ENCODE data around the gene ERAL1. TPM values are rescaled to one million over a fixed set of nuclear protein-coding genes. Genes with fewer than 3 reads are reported as not detected.

The ERAL1 gene
- total RNA-seq, 4 donors from 2014 or later, result 28.1 to 74.4 (median 47.3) TPM

GRCh38 chr17:28879886-28880571 lies 25.2 kb downstream of the ERAL1 start:
- Histone ChIP-seq H3K9me3 (no peaks in the 10 kb centered on the region), H3K27me3 (no peaks in the 10 kb centered on the region), H3K4me3 (no peak overlapping the region), H3K36me3 (peaks cover 0 to 47% (median 9%) of the 10 kb centered on the region in 4 donors), H3K27ac (no peak overlapping the region), H3K4me1 (no peaks in the 10 kb centered on the region)
- WGBS, 2 donors (ENCODE audit: low coverage in 1 of 2), result 74 to 80% methylated on average over 3 to 9 of the region's 9 CpGs
- intact Hi-C loops (cut with DNase I; ENCODE audit: low total_unique reads) (no loop called here), in situ Hi-C loops (cut with MboI; ENCODE audit: low pct_ligation_motif_present in 1 of 4, low pct_unique_long_range_greater_than_20kb in 1 of 4, low sequenced_read_pairs in 3 of 4) (loop anchor here in 1 of 4 donors (25.0 kb wide), 1 partner anchor 118 kb away; no protein-coding TSS in a partner anchor)
- TF ChIP-seq POLR2AphosphoS5 (IDR thresholded peaks at IDR 0.05) (no peak), POLR2A (IDR thresholded peaks at IDR 0.05) (no peak), EP300 (IDR thresholded peaks at IDR 0.05; ENCODE audit: low read depth) (no peak), CTCF (IDR thresholded peaks at IDR 0.05) (no peak)
- DNase-seq, result no peak

DNA sequence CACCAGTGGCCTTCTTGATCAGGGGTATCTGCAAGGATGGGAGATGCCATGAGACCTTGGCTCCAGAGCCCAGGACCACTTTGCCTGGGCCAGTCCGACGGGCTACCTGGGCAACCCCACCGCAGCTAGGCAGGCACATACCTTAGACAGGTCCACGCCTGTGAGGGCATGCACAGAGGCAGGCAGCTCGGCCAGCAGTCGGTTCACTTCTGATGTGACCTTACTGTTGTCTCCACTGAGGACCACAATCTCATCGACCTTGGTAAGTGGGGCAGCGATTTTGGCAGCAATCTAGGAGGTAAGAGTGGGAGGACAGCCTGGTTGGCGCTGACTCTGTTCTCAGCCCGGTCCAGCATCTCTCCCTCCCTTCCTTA lies 25.7 kb downstream of the ERAL1 start:
- no peaks in the 10 kb centered on the region for H3K4me1 ChIP-seq
- TF ChIP-seq EP300 (IDR thresholded peaks at IDR 0.05; ENCODE audit: low read depth) (no peak), POLR2A (IDR thresholded peaks at IDR 0.05) (no peak), POLR2AphosphoS5 (IDR thresholded peaks at IDR 0.05) (no peak), CTCF (IDR thresholded peaks at IDR 0.05) (no peak)
- no peaks in the 10 kb centered on the region for H3K27me3 ChIP-seq
- no peak for DNase-seq
- 93% methylated on average over 9 of the region's 10 CpGs; no CpG with 5 or more reads in 1 of the 2 donors for WGBS, 2 donors (ENCODE audit: low coverage in 1 of 2)
- H3K4me3 ChIP-seq, result no peak overlapping the region
- in situ Hi-C loops (cut with MboI; ENCODE audit: low pct_ligation_motif_present in 1 of 4, low pct_unique_long_range_greater_than_20kb in 1 of 4, low sequenced_read_pairs in 3 of 4) (loop anchor here in 1 of 4 donors (25.0 kb wide), 1 partner anchor 118 kb away; no protein-coding TSS in a partner anchor), intact Hi-C loops (cut with DNase I; ENCODE audit: low total_unique reads) (no loop called here)
- no peak overlapping the region for H3K27ac ChIP-seq
- no peaks in the 10 kb centered on the region for H3K9me3 ChIP-seq
- peaks cover 0 to 47% (median 9%) of the 10 kb centered on the region in 4 donors for H3K36me3 ChIP-seq

DNA sequence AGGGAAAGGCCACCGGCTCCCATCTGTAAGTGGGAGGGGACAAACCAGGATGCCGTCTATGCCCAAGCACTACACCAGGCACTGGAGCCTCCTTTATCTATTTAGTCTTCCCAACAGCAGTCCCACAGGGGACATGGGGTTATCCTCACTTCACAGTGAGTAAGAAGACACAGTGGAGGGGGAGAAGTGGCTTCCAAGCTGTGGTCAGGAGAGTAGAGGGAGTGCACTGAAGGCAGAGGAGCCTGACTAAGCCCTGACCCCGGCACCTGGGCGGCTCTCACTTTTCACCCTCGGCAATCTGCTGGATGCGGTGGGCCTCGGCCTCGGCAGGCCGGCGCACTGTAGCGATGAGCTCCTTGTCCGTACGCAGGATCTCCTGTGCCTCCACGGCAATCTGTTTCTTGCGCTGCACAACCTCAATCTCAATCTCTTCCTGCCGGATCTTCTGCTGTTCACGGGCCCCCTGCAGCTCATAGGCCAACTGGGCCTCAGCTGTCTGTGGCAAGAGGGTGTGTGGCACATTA lies 26.8 kb downstream of the ERAL1 start:
- H3K4me1 ChIP-seq, result no peaks in the 10 kb centered on the region
- no peak for DNase-seq
- H3K36me3 ChIP-seq, result peaks cover 0 to 47% (median 9%) of the 10 kb centered on the region in 4 donors
- no peak overlapping the region for H3K4me3 ChIP-seq
- no peaks in the 10 kb centered on the region for H3K9me3 ChIP-seq
- no peaks in the 10 kb centered on the region for H3K27me3 ChIP-seq
- WGBS, 2 donors (ENCODE audit: low coverage in 1 of 2), result 92 to 100% methylated on average over 1 to 17 of the region's 17 CpGs
- intact Hi-C loops (cut with DNase I; ENCODE audit: low total_unique reads), result no loop called here
- TF ChIP-seq POLR2A (IDR thresholded peaks at IDR 0.05) (no peak), POLR2AphosphoS5 (IDR thresholded peaks at IDR 0.05) (no peak), CTCF (IDR thresholded peaks at IDR 0.05) (no peak), EP300 (IDR thresholded peaks at IDR 0.05; ENCODE audit: low read depth) (no peak)
- in situ Hi-C loops (cut with MboI; ENCODE audit: low pct_ligation_motif_present in 1 of 4, low pct_unique_long_range_greater_than_20kb in 1 of 4, low sequenced_read_pairs in 3 of 4), result loop anchor here in 1 of 4 donors (25.0 kb wide), 1 partner anchor 119 kb away; no protein-coding TSS in a partner anchor
- H3K27ac ChIP-seq, result no peak overlapping the region

GRCh38 chr17:28882154-28882895 lies 27.5 kb downstream of the ERAL1 start:
- Histone ChIP-seq H3K36me3 (peaks cover 0 to 47% (median 9%) of the 10 kb centered on the region in 4 donors), H3K27me3 (no peaks in the 10 kb centered on the region), H3K4me3 (no peak overlapping the region), H3K4me1 (no peaks in the 10 kb centered on the region), H3K9me3 (no peaks in the 10 kb centered on the region), H3K27ac (no peak overlapping the region)
- intact Hi-C loops (cut with DNase I; ENCODE audit: low total_unique reads) (no loop called here), in situ Hi-C loops (cut with MboI; ENCODE audit: low pct_ligation_motif_present in 1 of 4, low pct_unique_long_range_greater_than_20kb in 1 of 4, low sequenced_read_pairs in 3 of 4) (loop anchor here in 1 of 4 donors (25.0 kb wide), 1 partner anchor 120 kb away; no protein-coding TSS in a partner anchor)
- WGBS, 2 donors (ENCODE audit: low coverage in 1 of 2), result 91% methylated on average over 8 to 18 of the region's 18 CpGs
- no peak for DNase-seq
- TF ChIP-seq POLR2AphosphoS5 (IDR thresholded peaks at IDR 0.05), result no peak
- TF ChIP-seq POLR2A (IDR thresholded peaks at IDR 0.05), result no peak
- TF ChIP-seq EP300 (IDR thresholded peaks at IDR 0.05; ENCODE audit: low read depth), result no peak
- no peak for TF ChIP-seq CTCF (IDR thresholded peaks at IDR 0.05)

Data from transverse colon (tissue), 4 donors.